ENCODE data around the gene TRAF3IP1. TPM values are rescaled to one million over a fixed set of nuclear protein-coding genes. Genes with fewer than 3 reads are reported as not detected.

The TRAF3IP1 gene
- polyA plus RNA-seq, 2 donors = 3.2 to 4.8 TPM

GRCh38 chr2:238407566-238407965, 87.2 kb downstream of the TRAF3IP1 start:
- Histone ChIP-seq H3K9me3 (ENCODE audit: control insufficient read depth in 2 of 2, insufficient read depth in 1 of 2, low read depth in 1 of 2, low read length in 1 of 2) (no peaks in the 10 kb centered on the region), H3K27ac (ENCODE audit: low read depth in 2 of 2, low read length in 1 of 2) (no peak overlapping the region), H3K36me3 (ENCODE audit: control insufficient read depth in 2 of 2, insufficient read depth in 2 of 2, low read length in 1 of 2) (peaks cover 2 to 6% of the 10 kb centered on the region in 2 donors), H3K4me1 (ENCODE audit: control insufficient read depth in 2 of 2, insufficient read depth in 2 of 2, low read length in 1 of 2) (peaks cover 0 to 7% of the 10 kb centered on the region in 2 donors), H3K27me3 (ENCODE audit: control insufficient read depth in 1 of 2, insufficient read depth in 2 of 2, low read length in 2 of 2) (no peaks in the 10 kb centered on the region), H3K4me3 (ENCODE audit: low read depth in 1 of 2, low read length in 2 of 2) (no peak overlapping the region)
- 81 to 95% methylated on average over 11 of the region's 11 CpGs for WGBS, 2 donors

- Histone ChIP-seq H3K36me3 (ENCODE audit: control insufficient read depth in 2 of 2, insufficient read depth in 2 of 2, low read length in 1 of 2) (peaks cover 2 to 6% of the 10 kb centered on the region in 2 donors), H3K27ac (ENCODE audit: low read depth in 2 of 2, low read length in 1 of 2) (no peak overlapping the region), H3K4me1 (ENCODE audit: control insufficient read depth in 2 of 2, insufficient read depth in 2 of 2, low read length in 1 of 2) (peaks cover 0 to 7% of the 10 kb centered on the region in 2 donors), H3K4me3 (ENCODE audit: low read depth in 1 of 2, low read length in 2 of 2) (no peak overlapping the region), H3K9me3 (ENCODE audit: control insufficient read depth in 2 of 2, insufficient read depth in 1 of 2, low read depth in 1 of 2, low read length in 1 of 2) (no peaks in the 10 kb centered on the region), H3K27me3 (ENCODE audit: control insufficient read depth in 1 of 2, insufficient read depth in 2 of 2, low read length in 2 of 2) (no peaks in the 10 kb centered on the region)
- WGBS, 2 donors = 83 to 87% methylated on average over 17 of the region's 17 CpGs
These were observed 88.5 kb downstream of the TRAF3IP1 start for GRCh38 chr2:238408615-238409340.

- Histone ChIP-seq H3K9me3 (ENCODE audit: control insufficient read depth in 2 of 2, insufficient read depth in 1 of 2, low read depth in 1 of 2, low read length in 1 of 2) (no peaks in the 10 kb centered on the region), H3K36me3 (ENCODE audit: control insufficient read depth in 2 of 2, insufficient read depth in 2 of 2, low read length in 1 of 2) (peaks cover 1 to 3% of the 10 kb centered on the region in 2 donors), H3K27me3 (ENCODE audit: control insufficient read depth in 1 of 2, insufficient read depth in 2 of 2, low read length in 2 of 2) (no peaks in the 10 kb centered on the region), H3K4me1 (ENCODE audit: control insufficient read depth in 2 of 2, insufficient read depth in 2 of 2, low read length in 1 of 2) (peaks cover 0 to 7% of the 10 kb centered on the region in 2 donors), H3K4me3 (ENCODE audit: low read depth in 1 of 2, low read length in 2 of 2) (no peak overlapping the region), H3K27ac (ENCODE audit: low read depth in 2 of 2, low read length in 1 of 2) (no peak overlapping the region)
- WGBS, 2 donors = 90 to 94% methylated on average over 34 of the region's 34 CpGs
These were observed 89.3 kb downstream of the TRAF3IP1 start for GRCh38 chr2:238409341-238410199.

- H3K36me3 ChIP-seq (ENCODE audit: control insufficient read depth in 2 of 2, insufficient read depth in 2 of 2, low read length in 1 of 2) = peaks cover 0 to 3% of the 10 kb centered on the region in 2 donors
These were observed 91.9 kb downstream of the TRAF3IP1 start for GRCh38 chr2:238412067-238412767.

DNA sequence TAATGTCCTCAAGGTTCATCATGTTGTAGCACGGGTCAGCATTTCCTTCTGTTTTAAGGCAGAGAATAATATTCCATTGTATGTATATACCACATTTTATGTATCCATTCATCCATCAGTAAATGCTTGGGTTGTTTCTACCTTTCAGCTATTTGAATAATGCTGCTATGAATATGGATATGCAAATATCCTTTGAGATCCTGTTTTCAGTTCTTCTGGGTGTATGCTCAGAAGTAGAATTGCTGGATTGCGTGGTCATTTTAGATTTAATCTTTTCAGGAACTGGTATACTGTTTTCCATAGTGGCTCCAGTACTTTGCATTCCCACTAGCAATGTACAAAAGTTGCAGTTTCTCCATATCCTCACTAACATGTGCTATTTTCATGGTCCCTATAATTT, 93.0 kb downstream of the TRAF3IP1 start:
- Histone ChIP-seq H3K9me3 (ENCODE audit: control insufficient read depth in 2 of 2, insufficient read depth in 1 of 2, low read depth in 1 of 2, low read length in 1 of 2) (peaks cover 0 to 5% of the 10 kb centered on the region in 2 donors), H3K36me3 (ENCODE audit: control insufficient read depth in 2 of 2, insufficient read depth in 2 of 2, low read length in 1 of 2) (no peaks in the 10 kb centered on the region), H3K4me1 (ENCODE audit: control insufficient read depth in 2 of 2, insufficient read depth in 2 of 2, low read length in 1 of 2) (peaks cover 0 to 2% of the 10 kb centered on the region in 2 donors), H3K27me3 (ENCODE audit: control insufficient read depth in 1 of 2, insufficient read depth in 2 of 2, low read length in 2 of 2) (no peaks in the 10 kb centered on the region), H3K27ac (ENCODE audit: low read depth in 2 of 2, low read length in 1 of 2) (no peak overlapping the region), H3K4me3 (ENCODE audit: low read depth in 1 of 2, low read length in 2 of 2) (no peak overlapping the region)
- 93 to 95% methylated on average over 2 of the region's 2 CpGs for WGBS, 2 donors

More at GRCh38 chr2:238412067-238412767, 91.9 kb downstream of the TRAF3IP1 start:
- Histone ChIP-seq H3K4me1 (ENCODE audit: control insufficient read depth in 2 of 2, insufficient read depth in 2 of 2, low read length in 1 of 2) (peaks cover 0 to 2% of the 10 kb centered on the region in 2 donors), H3K4me3 (ENCODE audit: low read depth in 1 of 2, low read length in 2 of 2) (no peak overlapping the region), H3K9me3 (ENCODE audit: control insufficient read depth in 2 of 2, insufficient read depth in 1 of 2, low read depth in 1 of 2, low read length in 1 of 2) (peaks cover 0 to 5% of the 10 kb centered on the region in 2 donors), H3K27ac (ENCODE audit: low read depth in 2 of 2, low read length in 1 of 2) (no peak overlapping the region), H3K27me3 (ENCODE audit: control insufficient read depth in 1 of 2, insufficient read depth in 2 of 2, low read length in 2 of 2) (no peaks in the 10 kb centered on the region)
- WGBS, 2 donors = 87 to 91% methylated on average over 12 of the region's 12 CpGs

DNA sequence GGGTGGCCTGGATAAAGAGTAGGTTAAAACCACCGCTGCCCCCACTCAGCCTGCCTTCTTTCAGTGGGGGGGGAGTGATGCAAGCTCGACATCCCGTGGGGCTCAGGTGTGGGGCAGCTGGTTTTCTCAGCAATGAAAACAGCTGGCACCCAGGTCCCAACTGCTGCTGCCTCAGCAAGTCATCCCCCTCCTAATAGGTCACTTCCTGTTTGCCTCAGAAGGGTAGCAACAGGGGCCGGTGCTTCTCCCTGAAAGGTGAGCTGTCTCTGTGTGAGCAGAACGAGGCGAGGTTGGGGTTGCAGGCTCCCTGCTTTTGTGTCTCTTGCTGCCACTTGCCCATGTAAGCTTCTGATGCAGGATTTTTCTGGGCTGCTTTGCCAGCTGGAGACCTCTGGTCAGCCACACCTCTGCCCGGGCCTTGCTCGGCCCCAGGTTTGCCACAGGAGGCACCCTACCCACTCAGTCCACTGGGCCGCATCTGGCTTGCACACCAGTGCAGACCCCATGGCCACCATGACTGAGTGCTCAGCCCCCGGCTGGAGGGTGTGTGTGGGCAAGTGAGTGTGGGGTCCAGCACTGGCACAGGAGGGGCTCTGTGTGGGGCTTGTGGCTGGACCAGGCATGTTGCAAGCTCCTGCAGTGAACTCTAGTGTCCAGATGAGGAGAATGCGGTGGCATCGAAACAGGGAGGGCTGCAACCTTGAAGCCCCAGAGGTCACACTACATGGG, 94.9 kb downstream of the TRAF3IP1 start:
- H3K9me3 ChIP-seq (ENCODE audit: control insufficient read depth in 2 of 2, insufficient read depth in 1 of 2, low read depth in 1 of 2, low read length in 1 of 2) = peaks cover 0 to 5% of the 10 kb centered on the region in 2 donors
- H3K4me3 ChIP-seq (ENCODE audit: low read depth in 1 of 2, low read length in 2 of 2) = no peak overlapping the region
- H3K27ac ChIP-seq (ENCODE audit: low read depth in 2 of 2, low read length in 1 of 2) = no peak overlapping the region
- H3K27me3 ChIP-seq (ENCODE audit: control insufficient read depth in 1 of 2, insufficient read depth in 2 of 2, low read length in 2 of 2) = no peaks in the 10 kb centered on the region
- WGBS, 2 donors = 90 to 91% methylated on average over 12 of the region's 12 CpGs
- H3K36me3 ChIP-seq (ENCODE audit: control insufficient read depth in 2 of 2, insufficient read depth in 2 of 2, low read length in 1 of 2) = no peaks in the 10 kb centered on the region
- H3K4me1 ChIP-seq (ENCODE audit: control insufficient read depth in 2 of 2, insufficient read depth in 2 of 2, low read length in 1 of 2) = peaks cover 0 to under 1% of the 10 kb centered on the region in 2 donors

DNA sequence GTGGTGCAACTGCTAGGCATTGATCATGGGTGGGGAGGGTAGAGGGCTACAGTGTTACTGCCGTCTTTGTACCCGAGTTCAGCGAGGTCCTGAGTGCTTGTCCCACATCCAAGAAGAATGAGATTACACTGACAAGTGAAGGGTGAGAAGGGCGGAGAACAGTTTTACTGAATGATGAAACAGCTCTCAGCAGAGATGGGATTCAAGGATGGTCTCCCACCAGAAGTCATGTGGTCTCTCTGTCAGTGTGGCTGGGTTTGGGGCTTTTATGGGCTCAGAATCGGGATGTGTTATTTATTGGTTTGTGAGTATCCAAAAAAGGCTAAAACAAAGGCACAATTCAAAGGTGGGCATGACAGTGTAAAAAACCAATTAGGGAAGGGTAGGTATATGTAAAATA, 95.6 kb downstream of the TRAF3IP1 start:
- Histone ChIP-seq H3K27ac (ENCODE audit: low read depth in 2 of 2, low read length in 1 of 2) (no peak overlapping the region), H3K27me3 (ENCODE audit: control insufficient read depth in 1 of 2, insufficient read depth in 2 of 2, low read length in 2 of 2) (no peaks in the 10 kb centered on the region), H3K36me3 (ENCODE audit: control insufficient read depth in 2 of 2, insufficient read depth in 2 of 2, low read length in 1 of 2) (no peaks in the 10 kb centered on the region), H3K9me3 (ENCODE audit: control insufficient read depth in 2 of 2, insufficient read depth in 1 of 2, low read depth in 1 of 2, low read length in 1 of 2) (peaks cover 0 to 5% of the 10 kb centered on the region in 2 donors), H3K4me1 (ENCODE audit: control insufficient read depth in 2 of 2, insufficient read depth in 2 of 2, low read length in 1 of 2) (no peaks in the 10 kb centered on the region), H3K4me3 (ENCODE audit: low read depth in 1 of 2, low read length in 2 of 2) (no peak overlapping the region)
- WGBS, 2 donors = 97 to 99% methylated on average over 5 of the region's 5 CpGs

DNA sequence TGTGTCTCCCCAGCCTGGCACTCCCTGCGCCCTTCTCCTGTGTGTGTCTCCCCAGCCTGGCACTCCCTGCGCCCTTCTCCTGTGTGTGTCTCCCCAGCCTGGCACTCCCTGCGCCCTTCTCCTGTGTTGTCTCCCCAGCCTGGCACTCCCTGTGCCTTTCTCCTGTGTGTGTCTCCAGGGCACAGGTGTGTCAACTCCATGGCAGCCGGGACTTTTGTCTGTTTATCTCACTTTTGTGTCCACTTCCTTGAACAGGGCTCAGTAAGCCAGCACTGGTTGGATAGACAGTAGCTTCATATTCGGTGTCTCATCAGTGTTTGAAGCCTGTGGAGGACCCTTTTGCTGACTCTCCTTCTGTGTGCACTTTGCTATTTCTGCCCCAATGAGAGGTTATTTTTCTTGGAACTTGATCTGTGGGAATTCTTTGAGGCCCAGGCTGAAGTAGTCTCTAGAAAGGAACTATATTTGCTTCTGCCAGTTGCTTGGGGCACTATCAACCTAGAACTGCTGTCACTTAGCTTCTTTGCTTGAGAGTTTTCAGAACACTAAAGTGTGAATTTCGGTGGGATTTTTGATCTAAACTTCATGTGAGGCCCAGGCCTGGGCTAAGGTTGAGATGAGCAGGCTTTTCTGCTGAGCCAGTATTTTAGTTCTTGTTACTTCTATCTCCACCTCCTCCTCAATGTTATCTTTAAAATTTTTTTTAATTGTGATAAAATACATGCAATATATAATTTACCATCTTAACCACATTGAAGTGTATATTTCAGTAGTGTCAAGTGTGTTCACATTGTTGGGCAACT, 98.1 kb downstream of the TRAF3IP1 start:
- Histone ChIP-seq H3K4me1 (ENCODE audit: control insufficient read depth in 2 of 2, insufficient read depth in 2 of 2, low read length in 1 of 2) (no peaks in the 10 kb centered on the region), H3K9me3 (ENCODE audit: control insufficient read depth in 2 of 2, insufficient read depth in 1 of 2, low read depth in 1 of 2, low read length in 1 of 2) (peaks cover 0 to 5% of the 10 kb centered on the region in 2 donors), H3K4me3 (ENCODE audit: low read depth in 1 of 2, low read length in 2 of 2) (no peak overlapping the region), H3K27ac (ENCODE audit: low read depth in 2 of 2, low read length in 1 of 2) (peak overlapping the region; percentile 24 to 68), H3K27me3 (ENCODE audit: control insufficient read depth in 1 of 2, insufficient read depth in 2 of 2, low read length in 2 of 2) (no peaks in the 10 kb centered on the region), H3K36me3 (ENCODE audit: control insufficient read depth in 2 of 2, insufficient read depth in 2 of 2, low read length in 1 of 2) (no peaks in the 10 kb centered on the region)
- WGBS, 2 donors = 50 to 54% methylated on average over 4 to 5 of the region's 6 CpGs

All from esophagus (tissue), 2 donors.